Stimulated activated CD4-positive, alpha-beta T cell treated with anti-CD3 and anti-CD28 coated beads, Interleukin-15, amount 100 ng/mL, for 1 hour (primary cell): Measurements from ENCODE around the gene HSDL2.

Source experiments
- DNase-seq, 2 donors: peaks; one replicate each; pipeline ENCODE4 v3.0.0-alpha.2; 2020; ENCODE audit warnings: low read depth in 1 of 2, low spot score in 1 of 2

The HSDL2 gene

DNA sequence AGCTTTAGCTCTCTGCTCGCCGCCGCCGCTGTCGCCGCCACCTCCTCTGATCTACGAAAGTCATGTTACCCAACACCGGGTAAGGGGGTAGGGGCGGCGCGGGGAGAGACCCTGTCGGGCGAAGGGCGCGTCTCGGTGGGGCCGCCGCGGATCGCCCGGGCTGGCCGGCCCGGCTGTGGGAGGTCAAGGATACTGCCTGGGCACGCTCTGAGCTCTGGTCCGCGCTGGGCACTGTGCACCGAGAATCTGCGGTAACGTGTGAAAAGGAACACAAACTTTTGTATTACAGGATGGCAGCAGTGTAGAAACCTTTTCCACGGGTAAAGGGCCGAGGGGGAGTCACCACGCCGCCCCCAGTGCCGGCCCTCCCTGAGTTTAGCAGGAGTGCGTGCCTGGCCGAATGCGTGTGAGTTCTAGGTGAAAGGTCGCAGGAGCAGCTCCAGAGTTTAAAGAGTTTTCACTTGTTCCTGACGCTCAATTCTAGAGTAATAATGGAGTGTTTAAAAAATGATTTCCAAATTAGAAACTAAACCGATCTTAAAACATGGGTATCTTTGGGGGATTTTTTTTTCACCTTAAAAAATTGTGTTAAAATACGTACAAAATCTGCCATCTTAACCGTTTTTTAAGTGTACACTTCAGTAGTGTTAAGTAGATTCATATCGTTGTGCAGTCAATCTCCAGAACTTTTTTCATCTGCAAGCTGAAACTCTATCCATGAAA is at the start of gene HSDL2:
Gene HSDL2 (plus strand): TSS at position 7 of the 723 bp plus-strand sequence. CDS start 56 bp downstream, at position 63.
- DNase-seq = no peak

DNA sequence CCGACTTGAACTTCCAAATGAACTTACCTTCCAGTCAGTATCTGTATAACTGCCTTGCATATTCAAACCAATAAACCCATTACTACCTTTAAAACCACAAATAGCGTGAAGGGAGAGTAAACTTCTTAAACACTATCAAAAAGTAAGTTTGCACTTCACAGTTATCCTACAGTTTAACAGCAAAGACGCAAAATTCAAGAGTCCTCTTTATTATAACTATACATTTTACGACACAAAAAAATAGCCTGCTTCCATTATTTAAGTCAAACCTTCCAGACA is 48.3 kb upstream of the HSDL2 start:
- DNase-seq = no peak

DNA sequence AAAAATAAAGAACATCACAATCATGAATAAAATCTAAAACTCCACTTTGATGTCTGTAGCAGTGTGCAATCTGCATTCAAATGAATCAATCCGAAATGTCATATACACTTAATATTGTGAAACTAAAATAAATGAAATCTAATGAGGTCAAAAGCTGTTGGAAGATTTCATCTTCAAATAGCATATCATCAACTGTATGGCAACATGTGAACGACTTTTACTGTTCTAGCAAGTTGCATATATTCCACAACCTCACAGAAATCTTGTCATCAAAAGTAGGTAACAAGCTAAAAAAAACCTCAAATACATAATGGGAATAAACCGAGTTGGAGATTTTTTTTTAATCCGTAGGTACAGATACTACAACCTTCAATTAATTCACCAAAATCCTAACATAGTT is 47.7 kb upstream of the HSDL2 start:
- DNase-seq = no peak

DNA sequence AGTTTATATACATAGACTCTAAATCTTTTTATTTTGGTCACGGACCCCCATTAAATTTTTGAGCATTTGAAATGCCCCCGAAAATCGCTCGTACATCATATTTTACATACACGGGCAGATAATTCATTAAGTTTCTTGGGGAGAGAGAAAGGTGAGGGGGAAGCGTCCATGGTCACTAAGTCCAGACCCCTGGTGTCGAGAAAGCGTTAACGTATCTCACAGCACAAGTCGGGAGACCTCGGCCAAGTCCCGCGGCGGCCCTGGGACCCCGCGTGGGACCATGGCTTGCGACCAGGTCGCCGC is 47.3 kb upstream of the HSDL2 start:
- no peak for DNase-seq

DNA sequence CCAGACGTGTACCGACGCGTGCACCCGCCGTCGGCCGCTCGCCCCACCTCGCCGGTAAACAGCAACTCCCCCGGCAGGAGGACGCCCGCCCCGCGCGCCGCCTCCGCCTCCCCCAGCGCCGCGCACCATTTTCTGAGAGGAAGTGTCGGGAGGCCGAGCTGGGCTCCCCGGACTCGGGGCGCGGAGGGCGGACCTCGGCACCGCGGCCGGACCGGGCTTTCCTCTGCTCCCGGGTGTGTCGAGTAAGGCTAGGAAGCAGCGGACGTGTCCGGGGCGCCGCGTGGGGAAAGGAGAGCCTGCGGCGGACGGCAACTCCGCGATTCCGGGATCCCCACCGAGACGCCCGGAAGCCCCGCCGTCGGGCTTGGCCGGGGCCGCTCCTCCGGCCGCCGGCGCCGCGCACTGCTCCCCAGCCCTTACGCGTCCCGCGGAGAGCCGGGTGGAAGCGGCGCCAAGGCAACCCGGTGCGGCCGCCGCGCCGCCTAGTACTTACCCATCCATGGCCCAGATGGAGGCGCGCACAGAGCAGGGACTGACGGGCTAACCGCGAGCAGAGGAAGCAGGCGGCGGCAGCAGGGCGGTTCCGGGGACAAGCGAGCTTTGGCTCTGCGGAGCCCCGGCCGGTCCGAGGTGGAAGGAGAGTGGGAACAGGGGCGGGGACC is 46.8 kb upstream of the HSDL2 start, which contains the start of gene PTBP3:
Gene PTBP3 (minus strand): TSS at position 643 of the 662 bp plus-strand sequence. CDS start 35,754 bp downstream, outside the sequence.
- peak; percentile 61 to 65 for DNase-seq

DNA sequence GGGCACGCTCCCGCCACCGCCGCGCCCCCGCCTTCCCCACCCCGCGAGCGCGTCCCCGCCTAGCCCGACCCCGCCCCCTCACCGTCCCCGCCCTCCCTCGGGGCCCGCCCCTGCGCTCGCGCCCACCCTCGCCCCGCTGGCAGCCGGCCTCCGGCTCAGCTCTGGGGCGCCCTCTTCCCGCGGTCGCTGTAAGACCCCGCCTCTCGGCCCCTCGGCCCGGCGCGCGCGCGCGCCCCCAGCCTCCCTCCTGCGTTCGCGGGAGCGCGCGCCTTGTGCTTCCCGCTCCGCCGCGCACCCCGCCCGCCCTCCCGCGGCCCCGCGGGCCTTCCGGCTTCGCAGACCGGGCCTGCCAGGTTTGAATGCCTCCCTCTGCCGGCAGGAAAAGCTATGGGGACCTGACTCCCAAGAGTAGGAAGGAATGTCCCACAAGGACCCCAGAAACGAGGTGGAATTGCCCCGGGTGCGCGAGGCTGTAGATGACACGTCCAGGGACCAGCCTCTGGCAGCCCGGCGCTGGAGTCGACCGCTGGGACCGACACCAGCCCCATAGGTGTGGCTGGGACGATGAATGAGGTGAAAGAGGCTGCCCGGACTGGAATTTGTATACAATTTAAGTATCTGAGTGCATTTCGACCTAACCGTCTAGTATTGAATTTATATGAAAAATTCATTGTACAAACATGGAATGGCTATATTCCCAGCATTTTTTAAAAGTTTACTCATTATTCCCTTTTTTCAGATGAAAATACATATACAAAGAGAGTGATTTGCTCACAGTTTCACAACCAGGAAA is 46.1 kb upstream of the HSDL2 start:
- peak; percentile 92 to 93 for DNase-seq

DNA sequence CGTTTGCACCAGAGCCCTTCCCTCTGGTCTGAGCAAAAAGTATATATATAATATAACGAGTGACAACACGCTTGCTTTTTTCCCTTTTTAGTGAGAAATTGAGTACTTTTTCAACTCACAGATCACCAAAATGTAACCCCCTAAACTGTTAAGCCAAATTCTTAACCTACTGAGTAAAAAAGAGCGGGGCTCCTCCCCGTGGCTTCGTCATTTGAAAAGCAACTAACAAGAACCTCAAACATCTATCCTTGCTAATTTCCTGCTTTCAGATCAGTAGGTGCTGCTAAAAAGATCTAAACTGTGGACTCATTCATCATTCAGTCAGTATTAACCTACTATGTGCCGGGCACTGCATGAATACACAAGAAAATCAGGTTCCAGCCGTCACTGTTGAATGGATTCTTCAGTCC is 45.5 kb upstream of the HSDL2 start:
- DNase-seq = peak in 1 of 2 donors; percentile 13

DNA sequence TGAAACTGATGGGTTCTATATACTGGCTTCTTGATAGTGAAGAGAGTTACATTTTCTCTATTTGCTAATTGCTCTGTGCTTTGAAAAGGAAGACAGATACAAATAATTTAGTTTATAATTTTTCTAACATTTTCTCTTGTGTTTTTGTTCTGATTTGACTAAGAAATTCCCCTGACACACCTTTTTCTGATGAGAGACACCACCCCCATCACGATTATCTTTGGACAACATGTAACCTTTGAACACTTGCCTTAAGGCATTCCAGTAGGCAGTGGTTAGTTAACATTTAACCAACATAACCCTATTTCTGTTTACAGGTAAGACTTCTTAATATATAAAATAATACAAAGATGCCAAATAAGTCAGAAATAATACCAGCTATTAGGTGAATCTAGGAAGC is 42.4 kb upstream of the HSDL2 start:
- DNase-seq = no peak

DNA sequence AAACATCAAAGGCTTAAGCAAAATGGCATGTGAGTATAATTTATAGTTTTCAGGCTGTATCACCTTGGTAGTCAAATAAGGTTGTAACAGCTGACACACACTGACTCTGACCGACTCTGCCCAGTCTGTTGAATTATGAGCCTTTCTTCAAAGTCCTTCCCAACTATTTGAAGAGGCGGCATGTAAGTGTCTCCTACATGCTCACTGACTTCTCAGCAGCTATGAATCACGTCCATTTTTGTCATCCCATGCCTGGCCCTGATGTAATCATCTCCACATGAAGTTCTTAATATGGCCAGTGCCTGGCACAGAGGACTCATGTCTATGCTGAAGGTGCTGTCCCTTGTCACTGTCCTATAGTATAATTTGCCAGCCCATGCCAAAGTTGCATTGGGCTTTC is 41.3 kb upstream of the HSDL2 start:
- no peak for DNase-seq

DNA sequence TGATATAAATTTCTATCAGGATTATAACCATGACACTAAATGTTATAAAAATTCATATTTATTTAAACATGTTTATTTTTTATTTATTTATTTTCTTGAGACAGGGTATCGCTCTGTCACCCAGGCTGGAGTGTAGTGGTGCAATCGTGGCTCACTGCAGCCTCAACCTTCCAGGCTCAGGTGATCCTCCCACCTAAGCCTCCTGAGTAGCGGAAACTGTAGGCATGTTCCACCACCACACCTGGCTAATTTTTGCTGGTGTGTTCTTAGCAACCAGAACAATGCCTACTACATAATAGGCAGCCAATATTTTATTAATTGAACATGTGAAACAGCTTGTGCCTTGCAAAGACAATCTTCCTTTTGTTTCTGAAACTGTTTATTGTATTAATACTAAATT is 40.0 kb upstream of the HSDL2 start:
- DNase-seq = no peak

DNA sequence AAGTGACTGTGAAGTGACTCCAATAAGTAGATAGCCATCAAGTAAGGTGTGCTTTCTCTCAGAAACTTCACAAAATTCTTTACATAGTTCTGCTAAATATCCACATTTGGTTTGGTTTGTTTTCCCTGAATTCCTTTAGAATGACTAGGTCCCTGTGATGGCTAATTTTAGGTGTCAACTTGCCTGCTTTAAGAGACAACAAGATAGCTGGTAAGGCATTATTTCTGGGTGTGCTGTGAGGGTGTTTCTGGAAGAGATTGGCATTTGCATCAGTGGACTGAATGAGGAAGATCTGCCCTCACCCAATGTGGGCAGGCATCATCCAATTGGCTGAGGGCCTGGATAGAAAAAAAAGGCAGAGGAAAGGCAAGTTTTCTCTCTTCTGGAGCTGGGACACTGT is 38.2 kb upstream of the HSDL2 start:
- DNase-seq = no peak

DNA sequence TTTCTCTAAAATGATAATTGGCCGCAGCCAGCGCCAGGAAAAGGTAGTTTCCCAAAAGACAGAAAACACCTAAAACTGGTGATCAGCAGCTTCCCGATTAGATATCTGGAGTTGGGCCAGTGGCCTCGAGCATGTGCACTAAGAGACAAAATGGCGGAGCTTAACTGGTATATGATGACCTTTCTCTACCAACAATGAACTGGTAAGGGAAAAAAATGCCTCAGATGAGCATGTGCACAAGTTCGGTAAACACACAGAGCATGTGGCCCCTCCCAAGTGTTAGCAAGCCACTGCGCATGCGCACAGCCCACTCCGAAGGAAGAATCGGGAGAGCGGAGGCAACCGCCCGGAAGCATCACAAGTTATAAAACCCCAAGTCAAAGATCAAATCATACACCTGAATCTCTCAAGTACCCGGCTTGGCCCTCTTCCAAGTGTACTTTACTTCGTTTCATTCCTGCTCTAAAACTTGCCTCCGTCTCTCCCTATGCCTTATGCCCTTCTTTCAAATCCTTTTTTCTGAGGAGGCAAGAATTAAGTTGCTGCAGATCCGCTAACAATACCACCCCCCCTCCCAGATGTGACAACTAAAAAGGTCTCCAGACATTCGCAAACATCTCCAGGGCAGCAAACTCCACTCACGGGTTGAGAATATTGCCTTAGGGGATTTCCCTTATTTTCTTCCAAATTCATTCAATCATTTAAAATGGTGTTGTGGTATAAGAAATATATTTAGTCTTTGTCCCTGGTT is 31.5 kb upstream of the HSDL2 start:
- DNase-seq = peak; percentile 33 to 64

DNA sequence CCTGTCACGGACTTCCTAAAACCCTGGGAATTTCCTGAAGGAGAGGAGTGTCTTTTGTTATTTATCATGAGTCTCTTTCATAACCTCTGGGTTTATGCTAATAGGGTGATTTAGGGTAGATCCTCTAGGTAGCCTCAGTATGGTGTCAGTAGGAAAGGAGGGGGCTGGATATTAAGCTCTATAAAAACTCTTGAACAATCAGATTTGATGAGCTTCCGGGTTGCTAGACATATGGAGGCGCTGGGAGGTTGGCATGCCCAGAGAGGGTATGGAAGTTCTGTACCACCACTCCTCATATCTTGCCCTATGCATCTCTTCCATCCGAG is 30.9 kb upstream of the HSDL2 start:
- DNase-seq = no peak

DNA sequence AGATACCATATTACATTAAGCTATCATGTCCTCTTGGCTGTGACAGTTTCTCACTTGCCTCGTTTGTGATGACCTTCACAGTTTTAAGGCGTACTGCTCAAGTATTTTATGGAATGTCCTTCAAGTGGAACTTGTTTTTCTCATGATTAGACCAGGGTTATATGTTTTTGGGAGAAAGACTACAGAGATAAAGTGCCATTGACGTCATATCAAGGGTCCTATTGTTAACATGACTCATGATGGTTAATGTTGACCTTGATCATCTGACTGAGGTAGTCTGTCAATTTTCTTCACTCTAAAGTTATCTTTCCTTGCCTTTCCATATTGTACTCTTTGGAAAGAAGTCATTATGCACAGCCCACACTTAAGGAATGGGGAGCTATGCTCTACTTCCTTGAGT is 28.7 kb upstream of the HSDL2 start:
- no peak for DNase-seq

DNA sequence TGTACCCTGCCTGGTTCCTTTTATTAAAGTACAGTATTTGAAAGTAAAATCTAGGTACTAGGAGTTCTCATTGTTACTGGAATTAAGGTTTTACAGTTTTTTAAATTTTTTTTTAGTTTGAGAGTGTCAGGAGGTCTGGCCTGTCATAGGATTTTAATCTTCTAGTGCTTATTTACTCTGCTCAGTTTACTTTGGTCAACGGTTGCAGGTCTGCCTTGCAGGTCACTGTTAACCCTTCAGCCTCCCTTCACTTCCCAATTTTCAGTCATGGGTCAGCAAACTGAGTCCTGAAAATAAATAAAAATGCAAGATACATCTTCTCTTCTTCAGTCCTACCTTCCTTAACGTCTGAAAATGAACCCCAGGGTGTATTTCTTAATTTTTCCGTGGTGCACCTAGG is 27.7 kb upstream of the HSDL2 start:
- no peak for DNase-seq

DNA sequence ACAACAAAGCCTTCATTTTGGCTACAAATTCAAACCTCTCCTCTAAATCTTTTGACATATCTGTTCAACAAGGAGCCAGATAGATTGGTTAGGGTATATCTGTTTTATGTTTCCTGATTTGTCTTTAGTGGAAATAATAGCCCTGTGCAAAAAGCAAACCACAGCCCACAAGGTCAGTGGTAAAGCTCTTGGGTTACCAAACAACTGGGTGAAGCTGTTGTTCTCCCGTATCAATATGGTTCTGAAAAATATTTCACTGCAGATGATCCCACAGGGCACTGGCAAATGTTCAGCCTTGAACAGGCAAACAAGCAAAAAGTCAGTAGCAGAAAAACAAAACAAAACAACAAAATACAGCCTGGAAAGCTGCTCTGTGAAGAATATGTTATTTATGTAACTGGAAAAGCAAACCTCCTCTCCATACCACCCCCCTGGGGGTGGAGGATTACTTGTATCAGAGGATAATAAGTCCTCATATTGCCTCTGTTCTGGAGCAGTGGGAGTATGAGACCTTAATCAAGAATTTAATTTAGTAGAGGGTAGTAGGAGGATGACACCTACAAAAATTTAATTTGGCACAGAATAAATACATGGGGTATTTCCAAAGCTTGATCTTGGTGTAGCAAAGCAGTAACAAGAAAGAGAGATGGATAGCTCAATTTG is 25.7 kb upstream of the HSDL2 start:
- no peak for DNase-seq

DNA sequence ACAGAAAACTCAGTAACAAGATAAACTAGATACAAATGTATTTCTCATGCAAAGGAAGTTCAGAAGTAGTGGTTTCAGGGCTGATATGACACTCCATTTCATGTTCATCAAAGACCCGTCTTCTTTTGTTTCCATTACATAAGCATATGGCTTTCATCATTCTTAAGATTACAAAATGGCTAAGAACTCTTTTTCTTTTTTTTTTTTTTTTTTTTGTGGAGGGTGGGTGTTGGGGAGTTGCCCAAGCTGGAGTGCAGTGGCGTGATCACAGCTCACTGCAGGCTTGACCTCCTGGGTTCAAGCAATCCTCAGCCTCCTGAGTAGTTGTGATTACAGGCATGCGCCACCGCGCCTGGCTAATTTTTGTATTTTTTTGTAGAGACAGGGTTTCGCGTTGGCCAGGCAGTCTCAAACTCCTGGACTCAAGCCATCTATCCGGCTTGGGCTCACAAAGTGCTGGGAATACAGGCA is 24.4 kb upstream of the HSDL2 start:
- no peak for DNase-seq

DNA sequence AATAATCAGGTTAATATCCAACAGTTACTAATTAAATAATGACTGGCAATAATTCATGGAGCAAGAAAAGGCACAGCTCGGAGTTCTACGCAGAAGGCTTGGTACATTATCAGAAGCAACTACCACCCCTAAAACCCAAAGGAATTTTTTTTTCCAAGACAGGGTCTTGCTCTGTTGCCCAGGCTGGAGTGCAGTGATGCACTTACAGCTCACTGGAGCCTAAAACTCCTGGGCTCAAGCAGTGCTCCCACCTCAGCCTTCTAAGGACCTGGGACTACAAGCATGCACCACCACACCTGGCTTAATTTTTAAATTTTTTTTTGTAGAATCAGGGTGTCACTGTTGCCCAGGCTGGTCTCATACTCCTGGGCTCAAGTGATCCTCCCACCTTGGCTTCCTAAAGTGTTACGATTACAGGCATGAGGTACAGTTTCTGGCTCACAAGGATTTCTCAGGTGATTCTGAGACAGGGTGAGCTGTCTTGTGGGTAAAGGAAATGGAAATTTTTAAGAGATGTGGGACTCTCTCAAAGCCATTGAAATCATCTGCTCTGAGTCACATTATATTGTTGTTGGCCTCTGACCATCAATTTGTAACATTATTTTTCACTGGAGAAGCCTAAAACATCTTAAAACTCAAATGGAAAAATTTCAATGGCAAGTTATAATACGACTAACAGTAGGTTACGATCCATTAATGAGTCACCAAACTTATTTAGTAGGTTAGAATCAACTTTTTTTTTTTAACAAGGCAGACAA is 19.7 kb upstream of the HSDL2 start:
- no peak for DNase-seq

DNA sequence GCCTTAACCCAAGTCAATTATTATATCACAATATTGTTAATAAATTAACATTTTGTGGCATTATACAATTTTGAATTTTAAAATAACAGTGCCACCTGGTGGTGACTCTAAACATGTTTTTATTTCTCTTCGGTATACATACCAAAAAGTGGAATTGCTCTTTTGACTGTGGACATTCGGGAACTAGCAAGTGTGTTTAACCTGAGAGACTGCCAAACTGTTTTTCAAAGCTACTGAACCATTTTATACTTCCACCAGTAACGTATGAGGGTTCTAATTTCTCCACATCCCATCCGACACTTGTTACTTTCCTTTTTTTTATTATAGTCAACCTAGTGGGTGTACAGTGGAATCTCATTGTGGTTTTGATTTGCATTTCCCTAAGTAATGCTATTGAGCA is 18.3 kb upstream of the HSDL2 start:
- no peak for DNase-seq

DNA sequence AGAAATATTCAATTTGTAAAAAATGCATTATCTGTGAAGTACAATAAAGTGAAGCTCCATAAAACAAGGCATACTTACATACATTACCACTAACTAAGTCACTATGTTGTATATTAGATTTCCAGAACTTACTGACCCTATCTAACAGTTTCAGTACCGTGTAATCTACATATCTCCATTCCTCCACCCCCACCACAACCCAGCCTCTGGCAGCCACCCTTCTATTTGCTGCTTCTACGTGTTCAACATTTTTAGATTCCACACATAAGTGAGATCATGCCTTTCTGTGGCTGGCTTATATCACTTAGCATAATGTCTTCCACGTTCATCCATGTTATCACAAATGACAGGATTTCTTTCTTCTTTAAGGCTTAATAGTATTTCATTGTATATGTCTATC is 15.1 kb upstream of the HSDL2 start:
- DNase-seq = no peak
